Amniotic stem cell (primary cell): ENCODE measurements around the gene ZNF827.
"Not testable (repeated sequence)": the region's sequence is repeated elsewhere in the genome, so short reads cannot be mapped to it uniquely, and the experiment has no call there.

Experiments used
- DNase-seq: peaks from one replicate; lab custom pipeline; 2025; lab: John Stamatoyannopoulos, UW

ZNF827 gene

GRCh38 chr4:145861336-145862318, 77.0 kb downstream of the ZNF827 start:
- no peak for DNase-seq

- DNase-seq, result no peak
Observed at GRCh38 chr4:145860897-145861296, 77.7 kb downstream of the ZNF827 start.

- no peak for DNase-seq
Observed at GRCh38 chr4:145860446-145860845, 78.2 kb downstream of the ZNF827 start.

DNA sequence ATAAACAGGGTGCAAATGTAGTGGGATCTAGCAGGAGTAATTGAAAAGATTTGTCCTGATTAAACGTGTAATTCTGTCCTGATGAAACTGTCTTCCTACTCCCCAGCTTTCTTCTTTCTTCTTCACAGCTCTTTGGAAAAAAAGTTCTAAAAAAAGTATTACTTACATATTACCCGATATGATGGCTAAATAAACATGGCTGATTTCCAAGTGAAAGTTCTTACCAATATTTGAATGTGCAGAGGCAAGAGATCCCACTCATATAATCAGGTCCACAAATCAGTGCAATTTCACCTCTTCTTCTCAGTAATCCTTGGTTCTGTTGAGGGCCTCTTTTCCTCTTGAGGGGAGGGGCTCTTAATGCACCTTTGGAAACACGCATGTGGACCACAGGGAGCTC, 78.7 kb downstream of the ZNF827 start:
- DNase-seq, result no peak

GRCh38 chr4:145859426-145859825, 79.2 kb downstream of the ZNF827 start:
- no peak for DNase-seq

- DNase-seq, result no peak
Observed at GRCh38 chr4:145852256-145852839, 86.3 kb downstream of the ZNF827 start.

DNA sequence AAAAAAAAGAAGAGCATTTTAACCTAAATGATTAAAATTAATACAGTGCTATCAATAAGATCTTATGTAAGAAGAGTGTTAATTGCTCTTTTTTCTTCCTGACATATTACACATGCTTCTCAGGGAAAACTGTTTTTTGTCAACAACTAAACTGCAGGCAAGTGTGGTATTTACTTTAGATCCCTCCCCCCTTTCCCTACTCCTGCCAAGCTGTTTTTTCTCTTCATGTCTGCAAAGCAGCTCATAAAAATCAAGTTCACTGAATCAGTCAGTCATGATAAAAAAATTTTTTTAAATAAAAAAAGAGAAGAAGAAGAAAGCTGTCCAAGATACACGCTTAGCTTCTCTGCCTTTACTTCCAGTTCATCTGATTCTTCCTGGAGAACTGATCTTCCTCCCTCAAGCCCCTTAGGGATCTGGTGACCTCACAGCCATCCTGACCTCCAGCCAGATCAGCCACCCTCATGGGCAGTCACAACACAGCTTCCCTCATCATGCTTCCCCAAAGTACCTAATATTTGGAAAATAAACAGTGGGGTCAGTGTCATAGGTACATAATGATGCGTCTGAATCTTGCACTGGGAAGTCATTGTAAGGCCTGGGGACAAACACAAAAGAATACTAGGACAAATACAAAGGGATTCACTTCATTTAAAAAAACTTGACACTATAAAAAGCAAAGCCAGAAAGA, 87.0 kb downstream of the ZNF827 start:
- no peak for DNase-seq

DNA sequence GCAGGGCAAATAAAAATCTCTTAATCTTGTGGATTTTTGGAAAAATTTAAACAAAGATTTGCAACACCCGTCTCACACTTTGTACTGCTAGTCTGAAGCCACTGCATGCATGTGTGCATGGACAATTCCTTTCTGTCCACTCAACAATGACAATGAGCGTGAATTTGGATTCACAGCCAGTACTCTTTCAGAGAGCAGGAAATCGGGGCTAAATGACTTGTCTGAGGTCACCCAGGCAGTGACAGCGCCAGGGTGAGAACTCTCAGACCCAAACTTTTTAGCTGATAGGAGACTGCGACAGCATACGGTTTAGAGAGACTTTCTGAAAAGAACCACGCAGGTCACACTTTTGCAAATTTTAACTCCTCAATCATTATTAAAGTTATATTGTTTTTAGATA, 90.9 kb downstream of the ZNF827 start:
- DNase-seq, result no peak

DNA sequence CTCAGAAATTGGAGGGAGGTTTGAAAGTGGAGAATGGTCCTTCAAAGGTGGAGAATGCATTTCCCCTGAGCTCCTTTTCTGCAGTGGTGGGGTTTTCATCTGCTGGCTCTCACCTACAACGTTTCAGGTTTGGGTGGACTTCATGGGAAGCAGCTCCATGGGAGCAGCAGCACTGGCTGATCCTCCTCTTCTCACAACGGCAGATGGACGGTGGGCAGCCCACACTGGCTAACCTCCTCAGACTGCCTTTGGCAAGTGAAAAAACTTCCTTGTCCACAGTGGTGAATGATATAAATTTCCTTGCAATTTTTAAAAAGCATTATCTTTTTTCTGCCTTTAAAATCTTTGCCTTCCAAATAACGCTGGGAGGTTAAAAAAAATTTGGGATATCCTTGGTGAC, 93.5 kb downstream of the ZNF827 start:
- DNase-seq, result no peak

DNA sequence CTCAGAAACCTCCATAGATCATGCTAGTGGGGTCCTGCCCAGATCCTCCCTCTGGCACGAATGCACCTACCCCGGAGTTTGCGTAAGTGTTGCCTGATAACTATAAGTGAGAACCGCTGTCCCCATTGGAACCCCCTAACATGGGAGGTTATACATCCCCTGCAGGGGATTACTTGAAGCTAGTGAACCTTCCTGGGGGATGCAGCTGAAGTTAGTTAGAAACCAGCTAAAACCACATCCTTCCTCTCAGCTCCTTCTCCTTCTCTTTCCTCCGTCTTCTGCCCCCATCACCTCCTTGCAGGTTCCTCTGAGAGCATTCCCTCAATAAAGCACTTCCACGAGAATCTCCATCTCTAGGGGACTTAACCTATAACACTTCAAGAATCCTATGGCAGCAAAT, 95.0 kb downstream of the ZNF827 start:
- DNase-seq, result no peak

DNA sequence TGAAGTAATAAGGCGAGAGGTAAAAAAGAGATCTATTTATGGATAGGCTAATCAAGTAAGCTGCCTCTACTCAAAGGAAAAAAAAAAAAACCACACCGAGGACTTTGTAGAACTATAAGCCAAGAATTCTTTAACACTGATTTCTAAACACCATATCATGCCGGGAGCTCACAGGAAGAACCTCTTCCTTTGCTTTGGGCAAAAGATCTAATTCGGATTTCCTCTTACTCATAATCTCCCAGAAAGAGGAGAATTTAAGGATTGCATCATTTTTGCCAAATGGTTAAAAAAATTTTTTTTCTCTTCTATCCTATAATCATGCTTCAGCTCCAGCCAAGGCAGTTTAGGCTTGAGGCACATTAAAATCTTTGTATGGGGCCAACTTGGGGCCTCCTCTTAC, 95.5 kb downstream of the ZNF827 start:
- peak; percentile 38 for DNase-seq

DNA sequence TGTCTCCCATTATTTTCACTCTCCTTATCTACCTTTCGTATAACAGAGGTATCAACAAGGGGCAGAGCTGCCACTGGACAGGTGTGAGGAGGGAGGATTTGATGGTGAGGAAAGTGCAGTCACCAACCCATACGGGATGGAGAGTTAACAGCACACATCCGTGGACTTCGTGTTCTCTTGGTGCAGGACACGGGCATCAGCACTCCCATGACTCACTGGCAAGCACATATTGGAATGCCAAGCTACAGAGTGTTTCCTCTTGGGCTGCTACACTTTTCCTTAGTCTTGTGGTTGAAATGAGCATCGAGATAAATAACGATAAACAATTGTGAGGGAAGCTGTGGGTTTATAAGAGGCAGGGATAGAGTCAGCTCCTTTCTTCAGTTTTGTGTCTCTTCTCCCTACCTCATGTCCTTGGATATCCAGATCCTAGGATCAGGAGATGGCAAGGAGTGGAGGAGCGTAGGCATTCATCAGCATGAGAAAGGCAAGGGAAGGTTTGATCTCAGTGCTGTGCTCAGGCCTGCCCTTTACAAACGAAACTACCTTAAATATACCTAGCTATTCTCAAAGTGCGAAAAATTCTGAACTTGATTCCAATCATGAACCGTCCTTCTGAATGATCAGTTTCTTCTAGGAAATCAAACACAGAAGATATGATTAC, 96.3 kb downstream of the ZNF827 start:
- DNase-seq, result no peak

- DNase-seq, result no peak
Observed at GRCh38 chr4:145840801-145841200, 97.8 kb downstream of the ZNF827 start.

GRCh38 chr4:145840162-145840768, 98.4 kb downstream of the ZNF827 start:
- DNase-seq, result no peak

DNA sequence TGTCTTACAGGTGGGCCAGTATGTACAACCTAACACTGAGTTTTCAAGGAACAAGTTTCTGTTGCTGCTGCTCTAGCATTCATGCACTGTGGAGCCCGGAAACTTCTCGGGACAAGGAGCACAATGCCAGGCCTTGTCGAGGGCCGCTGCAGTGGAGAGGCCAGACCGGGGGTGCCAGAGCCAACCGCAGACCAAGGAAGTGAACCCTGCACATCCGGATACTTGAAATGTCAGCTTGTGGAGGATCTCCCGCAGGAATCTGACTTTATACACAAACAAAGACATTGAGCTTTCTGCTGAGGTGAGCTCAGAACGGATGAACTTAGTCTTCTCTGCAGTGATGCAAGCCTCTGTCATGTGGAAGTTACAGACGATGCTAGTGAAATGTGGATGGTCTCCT, 99.5 kb downstream of the ZNF827 start:
- DNase-seq, result no peak

DNA sequence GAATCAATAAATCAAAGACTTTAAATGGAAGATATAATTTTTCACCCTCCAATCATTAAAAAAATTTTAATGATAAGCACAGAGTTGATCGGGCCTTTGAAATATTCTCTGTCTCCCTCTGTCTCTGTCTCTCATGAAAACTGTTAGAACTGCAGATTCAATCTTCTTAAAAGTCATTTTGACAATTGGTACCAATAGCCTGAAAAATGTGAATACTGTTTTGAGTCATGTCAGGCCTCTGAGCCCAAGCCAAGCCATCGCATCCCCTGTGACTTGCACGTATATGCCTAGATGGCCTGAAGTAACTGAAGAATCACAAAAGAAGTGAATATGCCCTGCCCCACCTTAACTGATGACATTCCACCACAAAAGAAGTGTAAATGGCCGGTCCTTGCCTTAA, 106.2 kb downstream of the ZNF827 start:
- not testable (repeated sequence) for DNase-seq

- no peak for DNase-seq
Observed at GRCh38 chr4:145830699-145831098, 107.9 kb downstream of the ZNF827 start.

- DNase-seq, result no peak
Observed at GRCh38 chr4:145829629-145830395, 108.8 kb downstream of the ZNF827 start.

DNA sequence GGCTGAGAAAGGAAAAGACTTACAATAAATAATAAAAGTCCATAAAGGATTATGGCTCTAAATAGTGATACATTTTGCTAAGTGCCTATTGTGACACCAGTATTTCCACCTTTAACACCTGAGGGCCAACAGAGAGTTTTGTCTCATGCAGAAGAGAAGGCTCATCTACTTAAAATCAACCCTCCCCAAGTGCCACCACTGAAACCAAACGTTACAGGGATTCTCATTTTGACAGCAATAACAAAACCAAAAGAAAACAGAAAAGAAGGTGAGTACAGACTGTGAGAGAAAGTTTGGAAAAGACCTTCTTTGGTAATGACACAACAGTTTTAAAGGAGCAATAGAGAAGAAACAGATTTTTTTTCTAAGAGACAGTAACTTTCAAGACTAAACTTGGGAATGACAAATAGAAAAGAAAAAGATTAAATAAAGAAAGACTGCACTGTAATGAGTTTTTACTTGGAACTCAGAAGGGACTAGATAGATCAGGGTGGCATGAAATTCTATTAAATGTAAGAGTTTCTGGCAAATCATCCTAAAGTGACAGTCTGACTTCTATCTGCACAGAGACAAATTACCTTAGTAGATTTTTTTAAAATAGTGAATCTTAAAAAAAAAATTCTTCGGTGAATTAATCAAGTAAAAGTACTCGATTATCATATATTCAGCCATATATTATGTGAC, 109.7 kb downstream of the ZNF827 start:
- no peak for DNase-seq

DNA sequence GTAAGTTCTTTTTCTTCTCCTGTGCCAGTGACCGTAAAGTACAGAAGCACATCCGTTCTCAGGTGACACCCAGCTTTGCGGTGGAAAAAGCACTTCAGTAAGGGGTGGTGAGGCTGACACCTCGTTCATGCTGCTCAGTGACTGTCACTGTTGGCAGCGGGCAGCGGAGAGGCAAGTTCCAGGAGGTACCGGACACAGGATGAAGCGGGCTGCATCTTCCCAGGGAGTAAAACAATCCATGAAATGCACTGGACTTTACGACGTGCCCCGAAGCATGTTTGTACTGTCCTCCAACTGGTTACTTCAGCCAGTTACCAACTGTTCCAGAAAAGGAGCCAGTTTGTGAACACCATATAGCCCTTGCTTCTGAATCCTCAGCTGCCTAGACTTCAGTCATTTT, 110.7 kb downstream of the ZNF827 start:
- DNase-seq, result no peak

DNA sequence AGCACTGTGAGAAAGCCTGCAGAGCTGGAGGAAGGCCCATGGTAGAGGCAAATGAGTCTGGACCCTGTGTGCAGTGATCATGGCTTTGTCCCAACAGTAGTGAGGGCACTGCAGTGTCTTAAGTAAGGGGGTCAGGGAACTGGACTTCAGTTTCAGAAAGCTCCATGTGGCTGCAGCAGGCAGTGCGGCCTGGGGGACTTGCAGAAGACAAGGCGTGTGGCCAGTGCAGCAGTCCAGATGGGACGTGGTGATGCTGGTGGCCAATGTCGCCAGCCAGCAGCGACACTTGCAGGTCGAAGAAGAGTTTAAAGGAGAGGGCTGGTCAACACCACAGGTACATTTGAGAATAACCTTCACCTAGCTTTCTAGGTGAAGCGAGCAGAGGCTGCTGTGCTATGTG, 113.4 kb downstream of the ZNF827 start:
- no peak for DNase-seq
